ENCODE data around the gene ITGB2.

ITGB2 gene

GRCh38 chr21:44858791-44859190 is 61.9 kb downstream of the ITGB2 start:
- no peak for TF ChIP-seq CEBPB (IDR thresholded peaks at IDR 0.05)
- TF ChIP-seq EGR1 (IDR thresholded peaks at IDR 0.05): no peak
- no peak for TF ChIP-seq CREB1 (IDR thresholded peaks at IDR 0.05; ENCODE audit: low read depth)
- TF ChIP-seq TAF1 (IDR thresholded peaks at IDR 0.05; ENCODE audit: low read depth): no peak
- no peak for TF ChIP-seq EP300 (IDR thresholded peaks at IDR 0.05; ENCODE audit: borderline replicate concordance)
- no peak for TF ChIP-seq USF1 (IDR thresholded peaks at IDR 0.05)
- no peak for TF ChIP-seq TCF12 (IDR thresholded peaks at IDR 0.05; ENCODE audit: low read depth)
- TF ChIP-seq YY1 (IDR thresholded peaks at IDR 0.05; ENCODE audit: low read depth): no peak
- no peak for TF ChIP-seq MAX (IDR thresholded peaks at IDR 0.05)
- no peak for TF ChIP-seq ZBTB7A (IDR thresholded peaks at IDR 0.05; ENCODE audit: low read depth)
- TF ChIP-seq FOXM1 (IDR thresholded peaks at IDR 0.05; ENCODE audit: borderline replicate concordance, low read depth): no peak
- no peak for TF ChIP-seq NFIC (IDR thresholded peaks at IDR 0.05)
- TF ChIP-seq REST (IDR thresholded peaks at IDR 0.05; ENCODE audit: low read depth): no peak

DNA sequence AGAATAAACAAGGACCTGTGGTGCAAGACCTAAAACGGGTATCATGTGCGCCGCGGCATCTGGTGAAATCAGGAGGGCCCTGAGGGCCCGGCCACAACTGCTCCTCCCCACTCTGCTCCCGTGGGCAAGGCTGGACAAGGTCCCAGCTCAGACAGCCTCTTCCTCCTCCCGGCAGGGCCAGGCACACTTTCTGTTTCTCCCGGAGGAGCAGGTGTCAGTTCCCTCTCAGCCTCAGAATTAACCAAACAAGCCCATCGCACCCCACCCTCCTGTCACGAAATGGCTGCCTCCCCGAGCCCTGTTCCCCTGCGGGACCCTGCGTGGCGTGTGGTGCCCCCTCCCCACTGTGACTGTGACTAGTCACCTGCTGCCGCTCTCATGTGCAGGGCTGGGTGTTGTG is 62.4 kb downstream of the ITGB2 start:
- TF ChIP-seq USF1 (IDR thresholded peaks at IDR 0.05) (no peak), EP300 (IDR thresholded peaks at IDR 0.05; ENCODE audit: borderline replicate concordance) (no peak), TEAD4 (IDR thresholded peaks at IDR 0.05) (no peak), ZBTB7A (IDR thresholded peaks at IDR 0.05; ENCODE audit: low read depth) (no peak), REST (IDR thresholded peaks at IDR 0.05; ENCODE audit: low read depth) (no peak), CREB1 (IDR thresholded peaks at IDR 0.05; ENCODE audit: low read depth) (no peak)

GRCh38 chr21:44857127-44857892 is 63.4 kb downstream of the ITGB2 start:
- TF ChIP-seq CEBPB (IDR thresholded peaks at IDR 0.05) (no peak), TAF1 (IDR thresholded peaks at IDR 0.05; ENCODE audit: low read depth) (no peak), ZBTB7A (IDR thresholded peaks at IDR 0.05; ENCODE audit: low read depth) (no peak), TEAD4 (IDR thresholded peaks at IDR 0.05) (no peak), FOXM1 (IDR thresholded peaks at IDR 0.05; ENCODE audit: borderline replicate concordance, low read depth) (no peak), RAD21 (IDR thresholded peaks at IDR 0.05; ENCODE audit: low read depth) (no peak), MAX (IDR thresholded peaks at IDR 0.05) (no peak), NFIC (IDR thresholded peaks at IDR 0.05) (no peak)

GRCh38 chr21:44856131-44856530 is 64.6 kb downstream of the ITGB2 start:
- TF ChIP-seq TAF1 (IDR thresholded peaks at IDR 0.05; ENCODE audit: low read depth): no peak
- no peak for TF ChIP-seq ZBTB7A (IDR thresholded peaks at IDR 0.05; ENCODE audit: low read depth)
- TF ChIP-seq RAD21 (IDR thresholded peaks at IDR 0.05; ENCODE audit: low read depth): no peak
- no peak for TF ChIP-seq YY1 (IDR thresholded peaks at IDR 0.05; ENCODE audit: low read depth)
- TF ChIP-seq TEAD4 (IDR thresholded peaks at IDR 0.05): no peak
- no peak for TF ChIP-seq CEBPB (IDR thresholded peaks at IDR 0.05)
- no peak for TF ChIP-seq TCF12 (IDR thresholded peaks at IDR 0.05; ENCODE audit: low read depth)

GRCh38 chr21:44855572-44855971 is 65.1 kb downstream of the ITGB2 start:
- TF ChIP-seq FOXM1 (IDR thresholded peaks at IDR 0.05; ENCODE audit: borderline replicate concordance, low read depth) (no peak), TCF12 (IDR thresholded peaks at IDR 0.05; ENCODE audit: low read depth) (no peak), EP300 (IDR thresholded peaks at IDR 0.05; ENCODE audit: borderline replicate concordance) (no peak), NFIC (IDR thresholded peaks at IDR 0.05) (no peak), MAX (IDR thresholded peaks at IDR 0.05) (no peak), REST (IDR thresholded peaks at IDR 0.05; ENCODE audit: low read depth) (no peak), CEBPB (IDR thresholded peaks at IDR 0.05) (no peak), YY1 (IDR thresholded peaks at IDR 0.05; ENCODE audit: low read depth) (no peak), USF1 (IDR thresholded peaks at IDR 0.05) (no peak), RAD21 (IDR thresholded peaks at IDR 0.05; ENCODE audit: low read depth) (no peak), TEAD4 (IDR thresholded peaks at IDR 0.05) (no peak), TAF1 (IDR thresholded peaks at IDR 0.05; ENCODE audit: low read depth) (no peak), ZBTB7A (IDR thresholded peaks at IDR 0.05; ENCODE audit: low read depth) (no peak), EGR1 (IDR thresholded peaks at IDR 0.05) (no peak), CREB1 (IDR thresholded peaks at IDR 0.05; ENCODE audit: low read depth) (no peak)

All from Ishikawa (cell line).